Measurements from ENCODE around the gene SH3RF3. TPM values are rescaled to one million over a fixed set of nuclear protein-coding genes. Genes with fewer than 3 reads are reported as not detected.
"Not testable (repeated sequence)": the region's sequence is repeated elsewhere in the genome, so short reads cannot be mapped to it uniquely, and the experiment has no call there.

The SH3RF3 gene
- total RNA-seq, 2 donors from 2014 or later = 1.3 to 2.7 TPM

DNA sequence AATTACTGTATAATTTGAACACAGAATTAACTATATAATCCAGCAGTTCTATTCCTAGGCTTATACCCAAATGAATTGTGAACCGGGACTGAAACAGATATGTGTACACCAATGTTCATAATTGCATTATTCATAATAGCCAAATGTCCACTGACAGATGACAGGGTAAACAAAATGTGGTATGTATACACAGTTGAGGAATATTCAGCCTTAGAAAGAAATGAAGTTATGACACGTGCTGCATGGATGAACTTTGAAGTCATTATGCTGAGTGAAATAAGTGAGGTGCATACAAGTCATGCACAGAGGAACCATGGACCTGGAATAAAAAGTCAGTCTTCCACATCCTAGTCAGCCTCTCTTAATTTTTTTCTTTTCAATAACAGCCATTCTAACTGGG is 91.9 kb downstream of the SH3RF3 start:
- DNase-seq = no peak
- intact Hi-C loops (cut with DNase I, micrococcal nuclease) = no loop called here
- no peak for ATAC-seq

DNA sequence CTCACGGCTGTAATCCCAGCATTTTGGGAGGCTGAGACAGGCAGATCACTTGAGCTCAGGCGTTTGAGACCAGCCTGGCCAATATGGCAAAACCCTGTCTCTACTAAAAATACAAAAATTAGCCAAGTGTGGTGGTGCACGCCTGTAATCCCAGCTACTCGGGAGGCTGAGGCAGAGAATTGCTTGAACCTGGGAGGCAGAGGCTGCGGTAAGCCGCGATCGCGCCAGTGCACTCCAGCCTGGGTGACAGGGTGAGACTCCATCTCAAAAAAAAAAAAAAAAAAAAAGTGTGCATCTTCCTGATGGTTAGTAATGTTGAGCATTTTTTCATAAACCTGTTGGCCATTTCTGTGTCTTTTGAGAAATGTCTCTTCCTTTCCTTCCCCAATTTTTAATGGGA is 92.3 kb downstream of the SH3RF3 start:
- intact Hi-C loops (cut with DNase I, micrococcal nuclease); ATAC-seq; DNase-seq: not testable (repeated sequence)

DNA sequence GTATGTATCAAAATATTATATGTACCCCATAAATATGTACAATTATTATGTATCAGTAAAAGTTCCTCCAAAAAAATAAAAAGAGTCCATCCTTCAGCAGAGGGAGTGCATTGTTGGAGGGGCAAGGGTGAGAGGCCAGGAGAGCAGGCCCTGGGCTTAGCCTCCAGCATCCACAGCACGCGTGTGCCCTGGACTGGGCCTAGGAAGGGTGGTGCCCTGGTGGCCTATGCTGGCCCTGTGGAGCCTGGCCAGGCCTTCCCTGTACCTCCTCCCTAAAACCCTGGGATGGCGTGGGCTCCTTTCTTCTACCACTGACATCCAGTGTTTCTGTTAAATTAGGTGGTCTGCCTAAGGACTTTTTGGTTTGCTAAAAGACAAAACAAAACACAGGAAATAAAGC is 93.4 kb downstream of the SH3RF3 start:
- DNase-seq (no peak), ATAC-seq (no peak)
- intact Hi-C loops (cut with DNase I, micrococcal nuclease) = no loop called here

DNA sequence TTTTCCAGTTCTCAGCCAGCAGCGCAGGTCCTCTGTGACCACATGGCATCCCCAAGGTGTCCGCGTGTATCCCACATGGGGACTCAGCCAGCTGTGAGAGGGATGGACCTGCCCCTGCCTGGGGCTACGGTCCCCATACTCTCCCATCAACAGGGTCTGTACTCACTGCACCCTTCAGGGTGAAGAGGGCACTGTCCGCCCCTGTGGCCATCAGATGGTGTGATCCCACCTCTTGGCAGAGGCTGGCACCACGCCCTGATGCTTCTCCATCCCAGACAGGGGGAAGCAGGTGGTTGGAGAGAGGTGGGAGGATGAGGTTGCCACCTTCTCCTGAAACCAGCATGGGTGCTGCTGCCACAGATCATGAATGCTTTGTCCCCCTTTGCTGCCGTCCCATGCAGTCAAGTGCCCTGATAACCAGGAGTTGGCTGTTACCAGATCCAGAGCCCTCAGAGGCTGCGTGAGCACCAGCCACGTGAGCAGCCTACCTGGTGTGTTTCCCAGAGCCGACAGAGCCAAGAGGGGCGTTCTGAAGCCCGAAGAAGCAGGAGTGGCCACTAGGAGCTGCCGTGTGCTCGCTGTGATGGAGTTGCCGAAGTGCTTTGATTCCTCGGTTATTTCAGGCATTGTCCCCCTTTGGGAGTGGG is 93.9 kb downstream of the SH3RF3 start:
- DNase-seq = no peak
- no peak for ATAC-seq
- intact Hi-C loops (cut with DNase I, micrococcal nuclease) = no loop called here

DNA sequence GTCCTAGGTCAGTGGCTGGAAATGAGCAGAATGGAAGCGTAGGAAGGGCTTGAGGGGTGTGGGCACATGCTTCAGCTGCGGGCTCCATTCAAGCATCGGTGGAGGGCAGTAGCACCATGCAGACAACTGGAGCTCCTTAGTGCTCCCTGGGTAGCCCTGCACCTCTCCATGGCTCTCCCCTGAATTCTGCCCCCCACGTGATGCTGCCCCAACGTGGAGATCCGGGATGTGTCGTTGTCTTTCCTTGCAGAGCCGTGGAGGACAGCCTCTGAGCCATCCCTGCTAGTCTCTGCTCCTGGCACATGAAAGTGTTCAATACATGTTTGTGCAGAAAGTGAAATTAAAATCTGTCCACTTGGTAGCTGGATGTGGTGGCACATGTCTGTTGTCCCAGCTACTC is 94.5 kb downstream of the SH3RF3 start:
- intact Hi-C loops (cut with DNase I, micrococcal nuclease) = no loop called here
- ATAC-seq (no peak), DNase-seq (no peak)

DNA sequence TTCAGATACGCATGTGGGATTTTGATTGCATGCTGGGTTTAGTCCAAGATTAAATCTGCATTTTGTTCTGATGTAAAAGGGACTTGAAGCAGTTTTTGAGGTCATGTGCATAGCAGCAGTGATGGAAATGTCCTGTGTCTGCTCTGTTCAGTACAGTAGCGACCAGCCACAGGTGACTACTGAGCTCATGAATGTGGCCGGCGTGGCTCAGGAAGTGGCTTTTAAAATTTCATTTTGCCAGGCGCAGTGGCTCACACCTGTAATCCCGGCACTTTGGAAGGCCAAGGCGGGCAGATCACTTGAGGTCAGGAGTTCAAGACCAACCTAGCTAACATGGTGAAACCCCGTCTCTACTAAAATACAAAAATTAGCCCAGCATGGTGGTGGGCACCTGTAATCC is 95.3 kb downstream of the SH3RF3 start:
- intact Hi-C loops (cut with DNase I, micrococcal nuclease) = not testable (repeated sequence)

DNA sequence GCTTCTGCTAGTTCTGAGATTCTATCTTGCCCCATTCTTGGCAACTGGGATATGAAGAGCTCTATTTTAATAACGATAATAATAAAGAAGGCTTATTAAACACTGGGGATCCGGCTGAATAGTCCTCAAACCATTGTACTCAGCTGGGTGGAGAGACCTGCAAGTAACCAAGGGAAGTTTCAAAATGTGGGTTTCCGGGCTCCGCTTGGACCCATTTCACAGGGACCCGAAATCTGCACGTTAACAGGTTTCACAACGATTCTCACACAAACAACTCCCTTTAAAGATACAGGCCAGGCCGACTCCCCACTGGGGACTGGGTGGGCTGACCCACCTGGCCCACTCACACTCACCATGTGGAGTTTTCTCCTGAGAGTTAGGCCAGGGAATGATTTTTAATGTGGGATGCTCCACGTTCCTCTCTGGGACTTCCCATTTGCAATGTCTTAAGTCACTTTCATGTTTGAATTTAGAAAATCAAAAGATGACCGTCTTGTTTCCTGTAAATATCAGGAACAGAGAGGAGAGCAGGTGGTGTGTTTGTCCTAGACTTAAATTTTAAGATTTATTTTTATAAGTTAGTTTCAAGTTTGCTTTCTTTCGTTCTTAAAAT is 96.3 kb downstream of the SH3RF3 start:
- DNase-seq (no peak), ATAC-seq (no peak)
- intact Hi-C loops (cut with DNase I, micrococcal nuclease) = no loop called here

More for the DNA sequence above, 95.3 kb downstream of the SH3RF3 start:
- not testable (repeated sequence) for DNase-seq, ATAC-seq

DNA sequence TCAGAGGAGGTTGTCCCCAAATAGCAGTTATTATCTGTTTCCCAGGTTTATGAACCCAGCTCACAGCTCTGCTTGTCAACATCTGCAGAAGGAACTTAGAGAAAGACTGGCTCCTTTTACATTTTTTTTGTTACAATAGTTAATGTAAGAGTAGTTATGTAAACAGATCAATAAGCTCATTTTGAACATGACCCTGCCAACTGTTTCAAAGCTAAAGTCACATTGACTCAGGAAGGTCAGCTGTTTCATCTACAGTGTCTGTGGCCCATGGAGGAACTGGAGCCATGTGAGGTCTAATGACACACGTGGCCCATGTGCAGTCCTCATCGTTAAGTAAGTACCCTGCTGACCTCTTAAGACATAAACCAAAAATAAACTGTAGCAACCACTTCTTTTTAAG is 97.1 kb downstream of the SH3RF3 start:
- intact Hi-C loops (cut with DNase I, micrococcal nuclease) = no loop called here
- ATAC-seq (no peak), DNase-seq (no peak)

DNA sequence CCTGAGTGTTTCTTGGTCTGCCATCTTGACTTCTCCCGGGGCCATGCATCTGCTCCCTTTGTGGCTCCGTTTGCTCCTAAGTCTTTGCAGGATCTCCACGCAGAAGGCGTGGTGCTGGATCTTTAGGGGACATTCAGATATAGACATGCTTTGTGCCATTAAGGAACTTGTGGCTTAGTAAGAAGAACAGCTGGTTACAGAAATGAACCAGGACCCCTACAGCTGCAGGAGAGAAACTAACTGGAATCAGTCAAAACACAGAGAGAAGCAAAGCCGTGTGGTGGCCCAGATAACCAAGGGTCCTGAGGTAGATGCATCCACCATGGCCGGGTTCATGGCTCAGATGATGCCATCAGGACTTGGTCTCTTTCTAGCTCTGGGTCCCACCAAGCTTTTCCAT is 97.6 kb downstream of the SH3RF3 start:
- ATAC-seq = no peak
- intact Hi-C loops (cut with DNase I, micrococcal nuclease) = no loop called here

DNA sequence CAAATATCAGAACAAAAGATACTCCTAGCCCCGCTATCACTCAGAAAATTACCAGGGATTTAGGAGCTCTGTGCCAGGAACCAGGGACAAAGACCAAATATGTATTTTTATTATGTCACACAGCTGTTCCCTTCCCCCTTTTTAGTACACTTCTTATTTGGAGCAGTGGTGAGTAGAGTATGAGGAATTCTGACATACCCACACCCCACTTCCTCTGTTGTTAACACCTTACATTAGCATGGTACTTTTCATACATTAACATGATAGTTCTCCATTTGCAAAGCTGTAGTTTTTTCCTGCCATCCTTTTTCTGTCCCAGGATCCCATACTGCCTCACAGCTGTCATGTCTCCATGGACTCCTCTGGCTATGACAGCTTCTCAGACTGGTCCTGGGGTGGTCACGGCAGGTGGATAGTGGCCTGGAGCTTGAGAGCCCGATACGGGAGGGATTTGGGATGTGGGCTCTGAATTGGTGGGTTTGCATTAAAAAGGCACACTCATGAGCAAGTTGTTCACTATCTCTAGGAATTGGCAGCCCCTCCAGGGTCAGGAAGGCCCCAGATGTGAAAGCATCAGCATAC is 100.2 kb downstream of the SH3RF3 start:
- no peak for ATAC-seq

More for the DNA sequence above, 97.6 kb downstream of the SH3RF3 start:
- no peak for DNase-seq

DNA sequence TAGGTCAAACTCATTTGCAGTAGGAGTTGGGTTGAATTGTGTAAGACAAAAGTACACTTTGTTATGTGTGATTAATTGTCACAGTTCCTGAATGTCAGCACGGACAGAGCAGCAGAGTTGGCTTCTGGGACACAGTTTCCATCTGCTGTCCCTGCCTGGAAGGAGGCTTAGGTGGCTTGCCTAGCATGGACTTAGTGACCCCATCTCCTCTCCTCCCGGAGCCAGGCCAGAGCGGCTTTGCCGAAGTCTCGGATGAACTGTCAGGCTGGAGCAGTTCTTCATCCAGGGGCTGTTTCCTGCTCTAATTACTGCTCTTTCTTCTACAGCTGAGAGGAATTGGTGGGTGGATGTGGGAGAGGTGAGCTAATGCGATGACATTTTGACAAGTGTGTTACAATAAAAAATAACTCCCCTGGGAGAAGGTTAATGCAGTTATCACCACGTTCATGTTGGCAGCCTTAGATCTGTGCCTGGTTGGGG is 102.0 kb downstream of the SH3RF3 start:
- DNase-seq = no peak
- no peak for ATAC-seq
- intact Hi-C loops (cut with DNase I, micrococcal nuclease) = no loop called here

More for the DNA sequence above, 100.2 kb downstream of the SH3RF3 start:
- intact Hi-C loops (cut with DNase I, micrococcal nuclease) = no loop called here
- no peak for DNase-seq

DNA sequence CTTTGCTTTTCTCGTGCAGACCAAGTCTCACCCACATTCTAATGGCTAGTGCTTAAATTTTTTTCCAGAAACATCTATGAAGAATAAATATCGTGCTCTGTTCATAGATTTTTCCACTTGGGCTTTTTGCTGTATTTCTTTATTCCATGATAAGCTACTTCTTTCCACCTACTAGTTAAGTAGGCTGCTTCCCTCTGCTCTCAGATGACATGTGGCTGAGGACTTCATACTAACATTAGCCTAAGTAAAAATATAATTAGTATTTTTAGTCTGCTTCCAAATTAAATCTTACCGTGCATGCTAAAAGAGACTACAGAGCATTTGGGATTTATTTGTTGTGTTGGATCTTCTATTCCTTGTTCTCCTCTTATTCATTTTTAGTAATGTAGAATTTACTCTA is 102.4 kb downstream of the SH3RF3 start:
- intact Hi-C loops (cut with DNase I, micrococcal nuclease) = no loop called here
- ATAC-seq (no peak), DNase-seq (no peak)

DNA sequence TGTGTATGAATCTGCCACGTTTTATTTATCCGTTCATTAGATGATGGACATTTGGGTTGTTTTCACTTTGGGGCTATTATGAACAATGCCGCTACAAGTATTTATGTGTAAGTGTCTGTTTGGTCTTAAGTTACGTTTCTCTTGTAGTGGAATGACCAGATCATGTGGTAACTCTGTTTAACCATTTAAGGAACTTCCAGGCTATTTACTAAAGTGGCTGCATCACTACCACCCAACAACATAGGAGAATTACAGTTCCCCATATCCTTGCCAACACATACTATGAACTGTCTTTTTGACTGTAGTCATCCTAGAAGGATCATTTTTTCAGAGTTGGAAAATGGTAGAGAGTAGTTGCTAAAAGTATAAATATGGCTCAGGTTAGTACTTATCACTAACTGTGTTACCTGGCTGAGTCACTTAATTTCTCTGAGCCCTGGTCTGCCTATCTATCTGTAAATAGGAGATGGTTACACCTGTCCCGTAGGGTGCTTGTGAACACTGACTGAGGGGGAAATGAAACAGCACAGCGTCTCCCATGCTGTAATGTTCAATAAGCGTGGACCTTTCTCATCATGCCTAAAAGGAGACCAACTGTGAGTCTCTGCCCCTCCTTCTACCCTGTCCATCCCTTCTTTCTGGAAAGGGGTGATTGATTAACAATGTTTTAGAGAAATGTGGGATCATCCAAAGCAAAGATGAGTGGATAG is 103.1 kb downstream of the SH3RF3 start:
- DNase-seq = no peak

DNA sequence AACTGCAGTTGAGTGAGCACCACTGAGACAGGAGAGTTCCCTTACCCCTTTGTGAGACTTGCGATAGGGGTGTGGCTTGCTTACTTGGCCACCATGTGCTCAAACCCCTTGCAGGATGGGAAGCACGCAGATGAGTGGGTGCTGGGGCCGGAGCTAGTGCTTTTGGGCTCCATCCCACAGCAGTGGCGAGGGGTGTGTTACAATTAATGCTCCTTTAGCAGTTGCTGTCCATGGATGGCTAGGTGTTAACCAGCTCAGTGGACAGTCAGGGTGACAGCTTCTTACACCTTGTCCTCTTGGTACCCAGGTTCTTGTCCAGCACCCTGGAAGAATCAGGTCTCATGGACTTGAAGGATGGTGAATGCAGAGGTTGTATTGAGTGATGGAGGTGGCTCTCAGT is 103.9 kb downstream of the SH3RF3 start:
- intact Hi-C loops (cut with DNase I, micrococcal nuclease) = no loop called here
- DNase-seq (no peak), ATAC-seq (no peak)

More for the DNA sequence above, 103.1 kb downstream of the SH3RF3 start:
- intact Hi-C loops (cut with DNase I, micrococcal nuclease) = no loop called here
- no peak for ATAC-seq

DNA sequence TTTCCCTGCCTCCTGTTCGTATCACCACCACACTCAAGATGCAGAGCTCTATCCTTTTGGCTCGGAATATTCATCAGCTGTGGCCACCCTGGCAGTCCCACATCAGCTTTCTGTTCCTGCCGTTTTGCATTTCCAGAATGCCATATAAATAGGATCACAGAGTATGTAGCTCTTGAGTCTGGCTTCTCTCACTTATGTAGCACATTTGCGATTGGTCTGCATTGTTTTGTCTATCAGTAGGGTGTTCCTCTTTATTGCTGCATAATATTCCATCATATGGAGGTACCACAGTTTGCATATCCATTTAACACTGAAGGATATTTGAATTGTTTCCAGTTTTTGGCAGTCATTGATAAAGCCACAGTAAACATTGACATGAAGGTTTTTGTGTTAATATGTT is 104.6 kb downstream of the SH3RF3 start:
- ATAC-seq (no peak), DNase-seq (no peak)
- intact Hi-C loops (cut with DNase I, micrococcal nuclease) = no loop called here

DNA sequence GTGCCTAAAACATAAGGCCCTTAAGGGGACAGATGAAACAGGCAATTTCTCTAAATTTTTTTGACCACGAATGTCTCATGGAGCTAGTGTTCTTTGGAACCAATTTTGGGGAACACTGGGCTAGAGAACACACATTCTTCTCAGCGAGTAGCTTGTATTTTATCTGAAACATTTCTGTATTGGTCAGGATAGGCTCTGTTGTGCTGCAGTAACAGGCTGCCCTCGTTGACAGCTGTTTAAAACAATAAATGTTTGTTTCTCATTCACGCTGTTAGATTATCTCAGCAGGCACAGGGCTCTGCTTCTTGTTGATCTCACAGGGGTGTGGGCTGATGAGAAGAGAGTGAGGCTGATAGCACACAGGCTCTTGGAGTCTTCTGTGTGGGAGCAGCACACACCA is 105.3 kb downstream of the SH3RF3 start:
- no peak for DNase-seq
- no peak for ATAC-seq
- intact Hi-C loops (cut with DNase I, micrococcal nuclease) = no loop called here

DNA sequence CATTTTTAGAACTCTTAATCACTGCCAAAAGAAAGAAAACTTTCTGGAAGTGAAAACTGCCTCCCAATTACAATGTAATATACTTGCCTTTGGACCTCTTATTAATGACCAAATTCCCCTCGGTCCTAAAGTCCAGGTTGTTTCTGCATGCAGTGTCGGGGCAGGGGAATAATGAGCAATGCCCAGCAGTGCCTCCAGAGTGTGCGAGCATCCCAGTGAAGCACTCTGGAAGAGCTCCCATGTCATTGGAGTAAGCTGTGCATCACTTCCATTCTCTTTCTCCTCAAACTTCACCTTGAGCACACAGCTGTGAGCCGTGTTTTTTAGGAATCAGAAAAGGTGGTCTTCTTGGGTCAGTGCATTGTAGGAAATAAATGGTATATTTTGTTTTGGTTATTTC is 107.1 kb downstream of the SH3RF3 start:
- ATAC-seq = no peak
- intact Hi-C loops (cut with DNase I, micrococcal nuclease) = no loop called here
- no peak for DNase-seq

DNA sequence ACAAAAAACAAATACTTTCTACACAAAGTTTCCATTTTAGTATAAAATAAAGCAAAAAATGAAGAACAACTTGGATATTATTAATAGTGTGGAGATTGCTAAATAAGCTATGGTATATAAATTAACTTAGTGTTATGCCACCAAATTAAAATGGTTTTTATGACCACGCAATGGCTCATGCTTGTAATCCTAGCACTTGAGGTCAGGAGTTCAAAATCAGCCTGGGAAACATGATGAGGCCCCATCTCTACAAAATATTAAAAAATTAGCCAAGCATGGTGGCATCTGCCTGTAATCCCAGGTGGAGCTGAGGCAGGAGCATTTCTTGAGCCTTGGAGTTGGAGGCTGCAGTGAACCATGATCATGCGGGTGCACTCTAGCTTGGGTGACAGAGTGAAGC is 108.8 kb downstream of the SH3RF3 start:
- ATAC-seq (no peak), DNase-seq (no peak)
- intact Hi-C loops (cut with DNase I, micrococcal nuclease) = no loop called here

DNA sequence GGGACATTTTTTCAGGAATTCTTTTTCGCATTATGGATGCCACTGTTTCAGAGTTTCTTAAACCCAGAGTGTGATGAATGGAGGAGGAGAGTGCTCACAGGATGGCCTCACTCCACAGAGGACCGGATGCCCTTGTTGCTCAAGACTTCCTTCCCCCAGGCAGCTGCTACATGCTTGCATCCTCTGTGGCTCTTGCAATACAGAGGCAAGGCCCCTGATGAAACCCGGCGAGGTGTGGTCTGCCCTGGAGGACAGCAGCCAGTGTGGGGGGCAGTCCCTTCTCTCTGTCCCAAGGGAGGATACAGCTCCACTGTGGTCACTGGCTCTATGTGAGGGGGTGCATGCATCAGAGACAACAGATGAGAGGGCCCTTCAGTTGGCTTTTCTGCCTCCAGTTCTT is 109.6 kb downstream of the SH3RF3 start:
- intact Hi-C loops (cut with DNase I, micrococcal nuclease) = no loop called here
- DNase-seq (peak; percentile 31 to 67), ATAC-seq (peak; percentile 36)

DNA sequence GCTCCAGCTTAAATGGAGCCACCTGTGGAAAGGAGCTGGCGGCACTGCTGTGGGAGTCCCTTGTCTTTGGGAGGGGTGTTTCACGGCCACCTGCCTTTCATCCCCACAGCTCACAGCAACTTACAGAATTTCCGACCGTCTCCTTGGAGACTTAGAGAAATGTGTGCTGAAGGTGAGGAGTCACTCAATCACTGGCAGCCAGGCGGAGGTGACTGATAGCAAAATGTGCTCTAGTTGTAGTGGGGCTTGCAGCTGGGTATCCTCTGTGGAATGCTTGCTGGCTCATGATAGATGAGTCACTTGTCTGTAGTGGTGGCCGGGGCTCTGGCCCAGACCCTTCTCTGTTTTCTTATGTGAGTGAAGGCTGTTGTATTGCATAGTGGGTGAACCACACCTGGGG is 110.7 kb downstream of the SH3RF3 start:
- no peak for ATAC-seq
- intact Hi-C loops (cut with DNase I, micrococcal nuclease) = no loop called here
- DNase-seq = no peak

Measured in left colon (tissue), 2 donors.